Loucy (cell line): ENCODE results near the gene TXNIP.

Experiments
- CTCF ChIP-seq: fragments of 200-600 bp; sonication (generic); conservative IDR thresholded peaks from 2 replicates; pipeline ENCODE4 v1.5.1; 2014; ENCODE audit warnings: mild to moderate bottlenecking, antibody characterized with exemption, low read length
- EZH2phosphoT487 ChIP-seq: fragments of 200-600 bp; IDR thresholded peaks from 2 replicates; pipeline ENCODE4 v1.6.1; 2018; ENCODE audit warnings: antibody characterized with exemption, mild to moderate bottlenecking, moderate library complexity, borderline replicate concordance

DNA sequence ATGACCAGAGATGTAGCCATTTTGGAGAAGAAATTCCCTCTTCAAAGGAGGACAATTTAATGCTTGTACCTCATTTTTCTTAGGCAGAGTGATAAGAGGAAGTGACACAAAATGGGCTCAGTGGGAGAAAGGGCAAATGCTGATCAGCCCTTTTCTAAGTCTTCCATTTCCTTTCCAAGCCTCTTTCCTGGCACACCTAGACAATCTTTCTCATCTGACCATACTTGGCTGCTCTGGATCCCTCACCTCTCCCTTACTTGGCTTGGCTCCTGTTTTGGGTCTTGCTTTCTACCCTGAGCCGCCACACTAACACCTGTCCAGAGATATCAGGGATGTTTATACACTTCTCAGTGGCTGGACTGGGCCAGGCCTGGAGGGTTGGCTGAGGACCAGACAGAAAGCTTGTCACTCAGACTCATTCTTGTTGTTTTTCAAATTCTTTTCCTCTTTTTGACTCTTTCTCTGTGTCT lies 13.1 kb downstream of the TXNIP start:
- no peak for TF ChIP-seq CTCF
- TF ChIP-seq EZH2phosphoT487 = no peak
